Parathyroid adenoma (tissue), 2 donors: ENCODE data around the gene DYSF.
"Not testable (repeated sequence)": the region's sequence is repeated elsewhere in the genome, so short reads cannot be mapped to it uniquely, and the experiment has no call there.

ENCODE experiments used
- H2AFZ ChIP-seq: fragments of 300-600 bp; sonication (generic); one replicate; pipeline ENCODE4 v1.7.0; 2017; ENCODE audit warnings: antibody characterized with exemption, mild to moderate bottlenecking
- H3K27ac ChIP-seq: fragments of 300-600 bp; sonication (generic); one replicate; pipeline ENCODE4 v1.7.0; 2017
- H3K27me3 ChIP-seq: fragments of 300-600 bp; sonication (generic); one replicate; pipeline ENCODE4 v1.7.0; 2017; ENCODE audit warnings: low read length; ENCODE audit not compliant: control insufficient read depth, insufficient read depth
- H3K36me3 ChIP-seq: fragments of 300-600 bp; sonication (generic); one replicate; pipeline ENCODE4 v1.7.0; 2017; ENCODE audit warnings: low read length; ENCODE audit not compliant: control insufficient read depth, insufficient read depth
- H3K4me1 ChIP-seq: fragments of 300-600 bp; sonication (generic); one replicate; pipeline ENCODE4 v1.7.0; 2017; ENCODE audit warnings: control low read depth
- H3K4me2 ChIP-seq: fragments of 300-600 bp; sonication (generic); one replicate; pipeline ENCODE4 v1.7.0; 2017; ENCODE audit warnings: low read length
- H3K4me3 ChIP-seq: fragments of 300-600 bp; sonication (generic); one replicate; pipeline ENCODE4 v1.7.0; 2017; ENCODE audit warnings: low read depth, low read length
- H3K79me2 ChIP-seq: fragments of 300-600 bp; sonication (generic); one replicate; pipeline ENCODE4 v1.7.0; 2017; ENCODE audit warnings: control low read depth
- H3K9ac ChIP-seq: fragments of 300-600 bp; sonication (generic); one replicate; pipeline ENCODE4 v1.7.0; 2017; ENCODE audit warnings: mild to moderate bottlenecking
- H3K9me3 ChIP-seq: fragments of 300-600 bp; sonication (generic); one replicate; pipeline ENCODE4 v1.7.0; 2017; ENCODE audit warnings: low read length; ENCODE audit not compliant: control insufficient read depth
- CTCF ChIP-seq: fragments of 300-600 bp; sonication (generic); IDR thresholded peaks from one replicate; pipeline ENCODE4 v1.7.0; 2017; ENCODE audit warnings: antibody characterized with exemption, mild to moderate bottlenecking
- donor health status: primary hyperparathyroidism.

The DYSF gene

GRCh38 chr2:71428472-71429383, 24.6 kb upstream of the DYSF start:
- no peak for TF ChIP-seq CTCF
- H3K27me3 ChIP-seq: no peaks in the 10 kb centered on the region
- H3K4me2 ChIP-seq: no peak overlapping the region
- H3K9me3 ChIP-seq: no peaks in the 10 kb centered on the region
- no peaks in the 10 kb centered on the region for H3K36me3 ChIP-seq
- no peaks in the 10 kb centered on the region for H3K79me2 ChIP-seq
- H3K9ac ChIP-seq: no peak overlapping the region
- no peak overlapping the region for H3K27ac ChIP-seq
- H3K4me1 ChIP-seq: no peaks in the 10 kb centered on the region
- no peak overlapping the region for H3K4me3 ChIP-seq
- no peak overlapping the region for H2AFZ ChIP-seq

GRCh38 chr2:71445142-71445541, 8.2 kb upstream of the DYSF start:
- H3K27ac ChIP-seq, H3K4me1 ChIP-seq, H3K4me2 ChIP-seq, H3K79me2 ChIP-seq, H3K4me3 ChIP-seq, H3K9ac ChIP-seq, H3K27me3 ChIP-seq, H2AFZ ChIP-seq, H3K36me3 ChIP-seq, H3K9me3 ChIP-seq: not testable (repeated sequence)

GRCh38 chr2:71446505-71446904, 6.9 kb upstream of the DYSF start:
- TF ChIP-seq CTCF: no peak
- H3K27me3 ChIP-seq: no peaks in the 10 kb centered on the region

GRCh38 chr2:71449343-71449742, 4.0 kb upstream of the DYSF start:
- no peak for TF ChIP-seq CTCF
- no peaks in the 10 kb centered on the region for H3K27me3 ChIP-seq

More at GRCh38 chr2:71446505-71446904, 6.9 kb upstream of the DYSF start:
- Histone ChIP-seq H3K4me2 (no peak overlapping the region), H3K4me1 (no peaks in the 10 kb centered on the region), H3K36me3 (no peaks in the 10 kb centered on the region), H3K9ac (no peak overlapping the region), H3K79me2 (no peaks in the 10 kb centered on the region), H2AFZ (no peak overlapping the region), H3K27ac (no peak overlapping the region), H3K4me3 (no peak overlapping the region), H3K9me3 (no peaks in the 10 kb centered on the region)

GRCh38 chr2:71451705-71452104, 1.7 kb upstream of the DYSF start:
- TF ChIP-seq CTCF: no peak
- no peaks in the 10 kb centered on the region for H3K79me2 ChIP-seq
- no peak overlapping the region for H3K4me2 ChIP-seq
- H3K36me3 ChIP-seq: no peaks in the 10 kb centered on the region
- no peak overlapping the region for H3K27ac ChIP-seq
- H2AFZ ChIP-seq: no peak overlapping the region
- no peak overlapping the region for H3K9ac ChIP-seq
- H3K9me3 ChIP-seq: no peaks in the 10 kb centered on the region
- H3K4me1 ChIP-seq: no peaks in the 10 kb centered on the region
- no peak overlapping the region for H3K4me3 ChIP-seq
- no peaks in the 10 kb centered on the region for H3K27me3 ChIP-seq

More at GRCh38 chr2:71449343-71449742, 4.0 kb upstream of the DYSF start:
- Histone ChIP-seq H3K36me3 (no peaks in the 10 kb centered on the region), H3K4me2 (no peak overlapping the region), H3K27ac (no peak overlapping the region), H3K4me3 (no peak overlapping the region), H2AFZ (no peak overlapping the region), H3K4me1 (no peaks in the 10 kb centered on the region), H3K9ac (no peak overlapping the region), H3K79me2 (no peaks in the 10 kb centered on the region), H3K9me3 (no peaks in the 10 kb centered on the region)
